Measurements from ENCODE around the gene CFH.
"Not testable (repeated sequence)": the region's sequence is repeated elsewhere in the genome, so short reads cannot be mapped to it uniquely, and the experiment has no call there.

CFH gene

GRCh38 chr1:196661345-196661744, 9.5 kb downstream of the CFH start:
- no peak for DNase-seq (ENCODE audit: low read depth in 2 of 2, low spot score in 1 of 2)

DNA sequence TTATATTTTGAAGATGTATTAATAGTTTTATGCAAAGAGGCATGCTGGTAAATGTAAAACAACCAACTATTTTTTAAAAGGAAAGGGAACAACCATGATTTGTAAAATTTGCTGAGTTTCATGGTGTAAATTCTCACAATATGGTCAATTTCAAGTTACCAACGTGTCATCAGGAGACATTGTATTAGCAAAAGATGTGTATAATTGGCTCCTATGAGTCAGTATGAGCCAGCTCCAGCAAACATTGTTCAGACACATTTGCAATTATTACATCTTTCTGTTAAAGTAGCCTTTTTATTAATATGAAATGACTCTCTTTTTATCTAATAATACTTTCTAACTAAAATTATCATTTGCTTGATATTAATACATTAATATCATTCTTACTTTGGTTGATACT, 15.3 kb downstream of the CFH start:
- no peak for DNase-seq (ENCODE audit: low read depth in 2 of 2, low spot score in 1 of 2)

- DNase-seq (ENCODE audit: low read depth in 2 of 2, low spot score in 1 of 2), result no peak
Measured at GRCh38 chr1:196669051-196669450, 17.2 kb downstream of the CFH start.

- DNase-seq (ENCODE audit: low read depth in 2 of 2, low spot score in 1 of 2), result no peak
Measured at GRCh38 chr1:196669693-196670092, 17.9 kb downstream of the CFH start.

- DNase-seq (ENCODE audit: low read depth in 2 of 2, low spot score in 1 of 2), result no peak
Measured at GRCh38 chr1:196674908-196675307, 23.1 kb downstream of the CFH start.

DNA sequence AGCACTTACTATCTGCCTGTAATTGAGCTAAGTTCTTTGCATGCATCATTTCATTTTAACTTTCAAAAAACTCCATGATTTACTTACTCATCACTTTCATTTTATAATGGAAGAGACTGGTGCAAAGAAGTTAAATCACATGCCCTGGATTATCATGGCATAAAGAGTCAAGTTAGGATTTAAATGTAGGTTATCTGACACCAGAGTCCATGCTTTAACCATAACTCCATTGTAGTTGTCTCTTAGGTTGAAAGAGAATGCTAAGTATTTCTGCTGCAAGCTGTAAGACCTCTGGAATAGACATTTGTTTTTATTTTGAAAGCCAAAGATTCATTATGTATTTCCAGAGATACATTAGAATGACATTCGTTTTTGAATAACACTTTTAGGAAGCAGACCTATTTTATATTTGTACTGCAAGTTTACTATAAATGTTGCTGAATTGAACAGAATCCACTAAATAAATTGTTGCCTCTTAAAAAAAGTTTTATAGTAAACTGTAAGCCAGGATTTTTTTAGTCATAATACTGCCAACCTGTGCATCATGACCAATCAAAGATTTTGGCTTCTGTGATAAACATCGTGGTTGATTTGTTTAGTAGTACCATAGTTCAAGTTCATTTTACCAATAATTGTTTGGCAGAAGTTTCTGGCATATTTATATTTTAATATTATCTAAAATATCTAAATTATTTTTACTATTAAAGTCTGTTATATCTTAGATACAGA, 26.1 kb downstream of the CFH start:
- no peak for DNase-seq (ENCODE audit: low read depth in 2 of 2, low spot score in 1 of 2)

- DNase-seq (ENCODE audit: low read depth in 2 of 2, low spot score in 1 of 2), result no peak
Measured at GRCh38 chr1:196678510-196678884, 26.7 kb downstream of the CFH start.

DNA sequence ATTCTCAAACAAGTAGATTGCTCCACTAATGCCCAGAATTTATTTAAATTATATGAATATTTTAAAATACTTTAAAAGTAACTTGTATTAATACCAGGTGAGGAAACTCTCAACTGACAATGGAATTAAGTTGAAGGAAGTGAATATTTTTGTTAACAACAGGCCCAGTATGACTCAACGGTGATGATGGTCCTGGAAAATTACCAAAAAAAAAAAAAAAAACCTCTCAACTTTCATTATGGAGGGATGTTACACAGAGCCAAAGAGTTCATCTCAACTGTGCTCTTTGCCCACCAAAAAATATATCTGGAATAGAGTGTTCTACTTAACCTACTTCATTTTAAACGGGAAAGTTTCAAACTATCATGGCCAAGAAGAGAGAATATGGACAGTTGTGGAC, 28.3 kb downstream of the CFH start:
- DNase-seq (ENCODE audit: low read depth in 2 of 2, low spot score in 1 of 2), result no peak

DNA sequence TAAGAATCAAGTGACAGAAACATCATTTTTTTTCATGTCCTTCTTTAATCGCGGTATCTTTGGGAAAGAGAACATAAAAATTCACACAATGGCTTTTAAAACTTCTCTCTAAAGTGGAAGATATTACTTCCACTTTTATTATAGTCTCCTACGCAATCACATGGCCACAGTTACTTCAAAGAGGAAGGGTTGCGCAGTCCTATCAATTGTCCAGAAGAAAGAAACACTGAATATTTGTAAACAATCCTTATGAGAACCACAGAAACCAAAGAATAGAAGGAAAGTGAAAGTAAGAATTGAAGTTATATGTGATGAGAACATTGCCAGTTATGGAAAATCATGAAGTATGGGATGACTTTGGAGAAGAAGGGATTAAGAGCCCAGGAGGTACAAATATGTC, 32.6 kb downstream of the CFH start:
- DNase-seq (ENCODE audit: low read depth in 2 of 2, low spot score in 1 of 2), result no peak

DNA sequence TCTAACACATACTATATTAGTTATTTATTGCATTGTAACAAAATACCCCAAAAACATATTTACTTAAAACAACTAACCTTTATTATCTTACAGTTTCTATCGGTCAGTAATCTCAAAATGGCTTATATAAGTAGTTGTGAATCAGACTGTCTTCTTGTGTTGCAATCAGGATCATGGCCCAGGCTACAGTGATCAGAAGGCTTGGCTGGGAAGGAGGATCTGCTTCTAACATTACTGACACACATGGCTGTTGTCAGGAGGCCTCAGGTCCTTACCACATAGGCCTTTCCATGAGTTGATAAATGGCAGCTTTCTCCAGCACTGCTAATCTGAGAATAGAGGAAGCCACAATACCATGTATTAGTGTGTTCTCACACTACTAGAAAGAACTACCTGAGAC, 33.7 kb downstream of the CFH start:
- no peak for DNase-seq (ENCODE audit: low read depth in 2 of 2, low spot score in 1 of 2)

DNA sequence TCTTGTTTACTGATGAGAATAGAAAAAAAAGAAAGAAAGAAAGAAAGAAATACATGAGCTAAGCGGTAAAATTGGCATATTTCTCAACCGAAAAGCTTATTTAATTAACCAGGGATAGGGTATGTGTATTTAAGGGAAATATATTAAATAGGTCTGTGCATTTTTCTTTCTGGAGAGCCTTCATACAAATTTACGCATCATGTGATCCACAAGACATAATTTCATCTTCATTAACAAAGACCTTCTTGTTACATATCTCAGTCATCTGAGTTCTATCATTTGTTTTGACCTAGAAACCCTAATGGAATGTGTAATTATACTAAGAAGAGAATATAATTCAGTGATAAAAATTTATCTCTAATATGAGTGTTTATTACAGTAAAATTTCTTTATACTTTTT, 37.2 kb downstream of the CFH start:
- no peak for DNase-seq (ENCODE audit: low read depth in 2 of 2, low spot score in 1 of 2)

DNA sequence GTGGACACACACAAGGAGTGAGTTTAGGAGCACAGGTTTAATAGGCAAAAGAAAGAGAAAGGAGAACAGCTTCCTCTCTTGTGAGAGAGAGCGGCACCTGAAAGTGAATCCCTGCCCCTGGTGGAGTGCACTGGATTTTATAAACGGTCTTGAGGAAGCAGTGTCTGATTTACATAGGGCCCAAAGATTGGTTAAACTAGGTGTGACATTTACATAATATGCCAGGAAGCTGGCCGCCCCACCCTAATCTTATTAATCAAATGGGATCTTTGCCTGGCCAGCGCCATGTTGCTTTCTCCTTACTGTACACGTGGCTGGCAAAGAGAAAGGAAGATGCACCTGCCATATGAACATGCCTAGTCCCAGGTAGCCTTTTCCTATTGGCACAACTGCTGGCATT, 38.7 kb downstream of the CFH start:
- no peak for DNase-seq (ENCODE audit: low read depth in 2 of 2, low spot score in 1 of 2)

- no peak for DNase-seq (ENCODE audit: low read depth in 2 of 2, low spot score in 1 of 2)
Measured at GRCh38 chr1:196698993-196699392, 47.1 kb downstream of the CFH start.

- DNase-seq (ENCODE audit: low read depth in 2 of 2, low spot score in 1 of 2), result no peak
Measured at GRCh38 chr1:196701144-196701543, 49.3 kb downstream of the CFH start.

DNA sequence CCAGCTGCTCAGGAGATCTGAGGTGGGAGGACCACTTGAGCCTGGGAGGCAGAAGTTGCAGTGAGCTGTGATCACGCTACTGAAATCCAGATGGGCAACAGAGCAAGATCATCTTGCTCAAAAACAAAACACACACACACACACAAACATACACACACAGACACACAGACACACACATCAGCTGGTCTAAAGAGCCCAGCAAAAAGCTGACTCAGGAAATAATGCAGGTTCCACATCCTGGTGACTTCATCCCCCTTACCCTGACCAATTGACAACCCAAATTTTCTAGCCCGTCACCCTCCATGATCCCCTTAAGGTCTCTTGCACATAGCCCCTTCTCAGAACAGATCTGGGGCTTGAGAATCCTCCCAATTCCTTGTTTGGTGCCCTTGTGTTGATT, 58.0 kb downstream of the CFH start:
- not testable (repeated sequence) for DNase-seq (ENCODE audit: low read depth in 2 of 2, low spot score in 1 of 2)

GRCh38 chr1:196717868-196718267, 66.0 kb downstream of the CFH start:
- DNase-seq (ENCODE audit: low read depth in 2 of 2, low spot score in 1 of 2), result no peak

DNA sequence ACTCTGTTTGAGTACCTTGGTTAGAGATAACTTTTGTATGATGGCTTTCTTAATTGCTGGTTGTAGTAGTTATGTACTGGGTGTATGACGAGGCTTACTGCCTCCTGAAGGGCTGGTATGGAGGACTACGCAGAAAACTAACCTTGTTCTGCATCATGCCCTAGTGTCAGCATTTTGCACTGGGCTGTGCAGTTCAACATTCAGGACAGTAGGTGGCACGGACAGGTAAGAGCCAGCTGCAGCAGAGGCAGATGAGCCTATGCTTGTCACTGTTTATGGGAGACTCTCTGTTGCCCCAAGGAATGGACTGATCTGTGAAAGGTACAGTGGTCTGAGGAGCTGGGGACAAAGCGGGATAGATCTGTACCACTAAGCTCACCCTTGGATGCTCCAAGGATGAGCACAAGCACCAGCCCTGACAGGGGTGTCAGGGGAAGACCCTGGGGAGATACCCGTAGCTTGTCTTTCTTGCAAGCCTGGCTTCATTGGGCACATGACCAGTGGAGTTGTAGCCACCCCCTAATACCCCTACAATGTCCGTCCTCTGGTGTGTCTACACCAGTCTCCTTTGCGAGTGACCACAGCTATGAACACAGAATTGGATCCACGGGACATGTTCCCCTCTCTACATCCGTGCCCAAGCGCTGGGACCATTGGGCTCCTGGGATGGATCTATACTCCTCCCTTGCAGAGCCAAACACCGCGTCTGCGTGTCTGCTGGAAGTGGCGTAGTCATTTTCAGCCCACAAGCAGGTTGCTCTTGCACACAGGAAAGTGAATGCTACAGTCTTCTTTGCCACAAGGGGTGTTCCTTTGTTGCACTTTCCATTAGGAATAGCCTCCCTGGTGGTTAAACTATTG, 71.7 kb downstream of the CFH start:
- no peak for DNase-seq (ENCODE audit: low read depth in 2 of 2, low spot score in 1 of 2)

DNA sequence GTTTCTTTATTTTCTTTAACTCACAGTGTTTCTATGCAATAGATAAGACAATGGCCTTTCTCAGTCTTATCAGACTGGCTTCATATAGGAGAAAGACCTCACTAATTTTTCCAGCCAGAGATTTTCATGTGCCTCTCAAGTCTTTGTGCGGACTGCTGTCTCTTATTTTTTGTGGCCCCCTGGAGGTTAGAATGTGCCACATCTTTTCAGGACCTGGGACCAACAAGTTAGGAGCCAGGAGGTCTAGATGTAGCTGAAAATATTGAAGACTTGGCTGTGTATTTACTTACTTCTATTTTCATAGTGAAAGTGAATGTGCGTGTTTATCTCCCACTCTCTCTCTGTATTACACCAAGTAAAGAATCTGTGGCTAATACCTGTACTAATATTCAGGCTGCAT, 80.7 kb downstream of the CFH start:
- DNase-seq (ENCODE audit: low read depth in 2 of 2, low spot score in 1 of 2), result no peak

DNA sequence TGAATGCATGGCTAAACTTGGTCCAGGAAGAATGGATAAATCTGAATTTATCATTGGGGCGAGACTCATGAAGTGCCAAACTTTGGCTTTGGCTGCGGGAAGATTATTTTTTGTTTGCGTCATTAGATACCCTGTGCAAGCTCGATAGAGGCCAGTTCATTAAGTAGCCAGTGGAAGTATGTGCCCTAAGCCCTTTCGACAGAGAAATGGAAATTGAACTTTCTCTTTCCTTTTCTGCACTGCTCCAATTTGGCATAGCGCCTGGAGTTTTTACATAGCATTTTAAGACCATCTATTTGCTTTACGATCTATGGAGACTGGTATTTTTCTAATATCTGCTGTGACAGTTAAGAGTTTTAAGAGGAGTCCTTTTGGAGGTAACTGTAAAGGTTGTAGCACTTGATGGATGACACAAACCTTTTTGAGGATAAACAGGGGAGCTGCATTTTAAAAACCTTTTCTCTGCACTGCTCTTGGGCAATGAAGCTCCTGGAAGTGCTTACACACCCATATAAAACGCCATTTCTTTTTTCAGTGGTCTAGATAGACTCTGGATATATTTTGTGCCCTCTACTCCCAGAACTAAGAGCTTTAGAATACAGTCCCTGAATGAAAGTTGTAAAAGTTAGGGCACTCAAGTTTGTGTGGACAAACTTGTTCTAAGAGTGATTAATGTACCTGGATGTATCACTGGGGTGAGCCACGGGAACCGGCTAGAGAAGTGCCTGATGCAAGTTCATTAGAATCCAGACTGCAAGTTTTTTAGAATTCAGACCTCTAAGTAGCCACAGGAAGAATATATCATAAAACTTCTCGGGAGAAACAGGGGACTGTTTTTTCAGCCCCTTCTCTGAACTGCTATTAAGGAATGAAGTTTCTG, 81.5 kb downstream of the CFH start:
- DNase-seq (ENCODE audit: low read depth in 2 of 2, low spot score in 1 of 2), result no peak

- no peak for DNase-seq (ENCODE audit: low read depth in 2 of 2, low spot score in 1 of 2)
Measured at GRCh38 chr1:196734006-196734405, 82.2 kb downstream of the CFH start.

DNA sequence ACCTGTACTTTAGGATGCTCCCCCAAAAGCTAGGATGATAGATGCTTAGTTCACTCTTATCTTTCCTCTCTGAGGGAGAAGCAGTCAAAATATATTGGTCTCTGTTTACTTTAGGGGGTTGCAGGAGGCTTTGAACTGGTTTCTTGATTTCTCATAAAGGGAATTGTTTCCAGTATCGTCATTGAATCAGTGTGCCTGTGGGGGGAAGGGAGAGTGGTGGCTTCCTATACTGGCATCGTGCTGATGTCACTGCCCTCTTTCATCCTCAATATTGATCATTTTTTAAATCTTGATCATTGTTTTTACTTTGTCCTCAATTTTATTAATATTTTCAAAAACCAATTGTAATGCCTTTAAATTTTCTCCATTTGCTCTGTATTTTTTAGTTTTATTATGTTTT, 82.6 kb downstream of the CFH start:
- no peak for DNase-seq (ENCODE audit: low read depth in 2 of 2, low spot score in 1 of 2)

DNA sequence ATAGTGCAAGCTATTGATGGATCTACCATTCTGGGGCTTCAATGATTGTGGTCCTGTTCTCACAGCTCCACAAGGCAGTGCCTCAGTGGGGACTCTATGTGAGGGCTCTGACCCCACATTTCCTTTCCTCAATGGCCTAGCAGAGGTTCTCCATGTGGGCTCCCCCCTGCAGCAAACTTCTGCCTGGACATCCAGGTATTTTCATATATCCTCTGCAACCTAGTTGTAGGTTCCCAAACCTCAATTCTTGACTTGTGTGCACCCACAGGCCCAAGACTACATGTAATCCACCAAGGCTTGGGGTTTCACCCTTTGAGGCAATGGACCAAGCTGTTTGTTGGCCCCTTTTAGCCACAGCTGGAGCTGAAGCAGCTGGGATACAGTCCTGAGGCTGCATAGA, 86.9 kb downstream of the CFH start:
- no peak for DNase-seq (ENCODE audit: low read depth in 2 of 2, low spot score in 1 of 2)
